GM12874 (cell line): Measurements from ENCODE around the gene DNAJC13.

ENCODE experiments used
- TF ChIP-seq, protein P1 (sequence below): IDR thresholded peaks from 2 replicates; pipeline ENCODE4 v1.5.1; 2011; ENCODE audit warnings: low read depth, mild to moderate bottlenecking, control low read depth, low read length, moderate library complexity; ENCODE audit not compliant: insufficient read depth

The DNAJC13 gene

DNA sequence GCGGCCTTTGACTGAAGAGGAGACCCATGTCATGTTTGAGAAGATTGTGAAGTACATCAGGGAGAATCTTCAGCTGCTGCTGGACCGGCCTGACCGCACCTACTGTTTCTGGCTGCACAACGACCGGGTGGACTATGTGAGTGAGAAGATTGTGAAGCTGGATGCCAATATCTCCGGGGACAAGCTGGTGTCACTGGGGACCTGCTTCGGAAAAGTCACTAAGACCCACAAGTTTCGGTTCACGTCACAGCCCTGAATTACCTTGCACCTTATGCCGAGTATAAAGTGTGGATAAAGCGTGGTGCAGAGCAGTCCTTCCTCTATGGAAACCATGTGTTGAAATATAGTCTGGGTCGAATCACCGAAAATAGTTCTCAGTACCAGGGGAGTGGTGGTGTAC, 16.0 kb upstream of the DNAJC13 start:
- TF ChIP-seq, protein P1, sequence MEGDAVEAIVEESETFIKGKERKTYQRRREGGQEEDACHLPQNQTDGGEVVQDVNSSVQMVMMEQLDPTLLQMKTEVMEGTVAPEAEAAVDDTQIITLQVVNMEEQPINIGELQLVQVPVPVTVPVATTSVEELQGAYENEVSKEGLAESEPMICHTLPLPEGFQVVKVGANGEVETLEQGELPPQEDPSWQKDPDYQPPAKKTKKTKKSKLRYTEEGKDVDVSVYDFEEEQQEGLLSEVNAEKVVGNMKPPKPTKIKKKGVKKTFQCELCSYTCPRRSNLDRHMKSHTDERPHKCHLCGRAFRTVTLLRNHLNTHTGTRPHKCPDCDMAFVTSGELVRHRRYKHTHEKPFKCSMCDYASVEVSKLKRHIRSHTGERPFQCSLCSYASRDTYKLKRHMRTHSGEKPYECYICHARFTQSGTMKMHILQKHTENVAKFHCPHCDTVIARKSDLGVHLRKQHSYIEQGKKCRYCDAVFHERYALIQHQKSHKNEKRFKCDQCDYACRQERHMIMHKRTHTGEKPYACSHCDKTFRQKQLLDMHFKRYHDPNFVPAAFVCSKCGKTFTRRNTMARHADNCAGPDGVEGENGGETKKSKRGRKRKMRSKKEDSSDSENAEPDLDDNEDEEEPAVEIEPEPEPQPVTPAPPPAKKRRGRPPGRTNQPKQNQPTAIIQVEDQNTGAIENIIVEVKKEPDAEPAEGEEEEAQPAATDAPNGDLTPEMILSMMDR: no peak

DNA sequence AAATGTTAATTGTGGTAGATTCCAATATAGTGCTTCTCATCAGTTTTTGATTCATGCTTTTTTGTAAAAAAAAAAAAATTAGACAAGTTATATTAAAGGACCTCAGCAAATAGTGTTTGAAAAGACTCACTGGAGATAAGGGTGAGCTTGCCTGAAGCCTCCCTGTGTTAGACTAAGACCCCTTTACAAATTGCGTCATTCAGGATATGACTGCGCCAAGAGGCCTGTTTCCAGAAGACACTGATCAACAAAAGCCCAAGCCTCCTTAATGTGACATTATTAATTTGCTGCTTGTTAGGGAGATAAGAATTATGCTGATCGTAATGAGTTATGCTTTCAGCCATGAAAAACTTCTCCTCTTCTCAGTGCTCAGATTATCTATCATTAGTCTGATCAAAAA, 13.0 kb upstream of the DNAJC13 start:
- TF ChIP-seq, protein P1: no peak

DNA sequence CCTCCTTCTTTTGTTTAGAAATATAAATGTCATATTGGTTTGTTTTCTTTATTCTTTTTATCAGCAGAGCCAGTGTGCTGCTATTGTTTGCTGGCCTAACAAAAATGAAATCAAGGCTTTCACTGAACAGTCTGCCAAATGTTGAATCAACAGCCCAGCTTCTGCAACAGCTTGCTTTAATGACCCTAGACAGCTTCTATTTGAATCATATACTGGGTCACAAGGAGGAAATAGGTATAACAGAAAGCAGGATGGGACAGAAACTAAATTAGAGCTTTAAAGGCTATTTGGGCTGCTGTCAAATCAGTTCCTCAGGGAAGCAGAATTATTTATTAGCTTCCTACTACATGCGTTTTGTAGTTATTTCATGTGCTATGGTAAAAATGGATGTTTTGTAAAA, 12.1 kb upstream of the DNAJC13 start:
- TF ChIP-seq, protein P1: no peak

DNA sequence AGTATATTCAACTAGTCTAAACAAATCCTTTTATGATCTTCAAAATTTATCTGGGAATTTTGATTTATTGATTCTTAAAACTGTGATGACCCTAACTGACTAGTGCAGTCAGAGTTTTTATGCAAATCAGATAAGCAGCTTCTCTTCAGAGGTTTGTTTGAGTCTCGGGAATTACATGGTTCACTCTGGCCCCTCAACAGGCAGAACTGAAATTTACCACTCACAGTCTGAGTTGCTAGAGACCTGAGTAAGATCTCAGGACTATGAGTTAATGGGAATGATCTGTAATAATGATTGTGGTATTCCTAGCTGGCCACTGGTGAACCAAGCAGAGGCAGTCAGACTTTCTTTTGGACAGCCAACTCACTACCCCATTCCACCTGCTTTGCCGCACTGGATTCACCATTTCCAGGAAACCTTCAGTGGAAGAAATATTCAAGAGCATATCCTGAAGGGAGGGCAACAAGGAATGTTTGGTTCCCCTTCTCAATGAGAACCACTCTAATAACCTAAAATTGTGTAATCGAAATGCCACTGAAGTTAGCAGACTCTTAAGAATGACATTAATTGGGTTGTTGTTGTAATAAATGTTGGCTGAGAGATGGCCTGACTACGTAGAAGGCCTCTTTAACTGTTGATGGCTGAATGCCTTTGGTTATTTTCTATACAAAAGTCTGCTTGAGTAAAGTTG, 11.5 kb upstream of the DNAJC13 start:
- TF ChIP-seq, protein P1: no peak

DNA sequence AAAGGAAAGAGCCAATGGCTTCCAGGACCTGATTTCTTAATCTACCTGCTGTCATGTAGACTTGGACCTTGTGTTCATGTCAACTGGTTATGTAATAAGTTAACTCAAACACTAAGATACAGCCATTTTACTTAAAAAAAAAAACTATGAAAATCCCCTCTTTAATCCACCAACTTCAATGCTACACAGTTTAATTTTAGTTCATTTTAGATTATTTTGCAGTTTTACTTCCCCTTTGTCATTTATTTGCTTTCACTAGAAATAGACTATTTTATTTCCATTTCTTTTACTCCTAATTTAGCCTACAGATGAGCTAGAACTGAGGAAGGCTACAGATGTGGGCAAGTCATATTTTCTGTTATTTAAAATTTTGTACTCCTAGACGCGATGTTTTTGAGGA, 10.7 kb upstream of the DNAJC13 start:
- TF ChIP-seq, protein P1: no peak

DNA sequence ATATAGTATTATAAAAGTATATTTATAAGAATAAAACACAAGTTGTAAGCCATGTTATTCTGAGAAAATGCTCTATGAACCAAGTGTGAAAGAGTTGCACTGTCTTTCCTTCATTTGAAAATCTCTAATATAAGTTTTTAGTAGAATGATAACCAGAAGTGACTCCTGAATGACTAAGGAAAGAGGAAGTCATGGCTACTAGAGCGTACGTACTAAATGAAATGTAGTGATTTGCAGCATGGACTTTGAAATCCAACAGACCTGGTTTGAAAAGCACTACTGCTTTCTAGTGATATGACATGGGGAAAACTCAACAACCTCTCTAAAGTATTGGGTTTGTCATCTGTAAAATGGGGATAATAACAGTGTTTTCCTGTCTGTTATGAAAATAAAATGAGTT, 10.3 kb upstream of the DNAJC13 start:
- TF ChIP-seq, protein P1: no peak

DNA sequence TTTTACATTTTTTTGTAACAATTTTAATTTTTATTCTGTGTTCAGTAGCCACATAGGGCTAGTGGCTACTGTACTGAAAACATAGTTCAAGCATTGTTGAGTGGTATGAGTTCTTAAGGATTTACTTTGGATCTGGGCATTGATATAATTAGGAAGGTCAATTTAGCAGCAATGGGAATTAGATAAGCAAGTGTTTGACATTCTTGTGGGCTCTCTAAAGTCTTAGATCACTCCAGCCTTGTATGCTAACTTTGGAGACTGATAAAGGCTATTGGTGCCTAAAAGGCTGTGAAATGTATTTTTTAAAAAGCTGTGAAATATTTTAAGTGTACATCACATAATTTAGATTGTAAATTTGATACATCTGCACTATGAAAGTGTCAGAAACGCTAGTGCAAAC, 2.5 kb upstream of the DNAJC13 start:
- TF ChIP-seq, protein P1: no peak
